ENCODE measurements around the gene MYO3B.

DNA sequence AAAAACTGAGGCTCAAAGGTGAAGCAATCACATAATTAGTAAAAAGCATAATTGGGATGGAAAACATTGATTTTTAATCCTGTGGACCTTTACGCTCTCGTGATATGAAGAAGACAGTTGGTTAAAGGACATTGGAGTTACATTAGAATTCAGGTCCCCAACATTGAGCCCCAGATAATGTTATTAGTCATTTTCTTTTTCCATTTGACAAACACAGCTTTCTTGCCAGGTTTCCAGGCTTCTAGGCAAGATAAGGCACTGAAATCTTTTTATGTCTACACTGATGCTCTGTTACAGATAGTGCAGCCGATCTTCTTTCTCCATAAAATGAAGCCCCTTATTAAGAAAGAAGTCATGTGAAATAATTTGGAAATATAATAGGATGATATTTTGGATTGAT, 38.5 kb downstream of the MYO3B start:
- TF ChIP-seq, protein P1, sequence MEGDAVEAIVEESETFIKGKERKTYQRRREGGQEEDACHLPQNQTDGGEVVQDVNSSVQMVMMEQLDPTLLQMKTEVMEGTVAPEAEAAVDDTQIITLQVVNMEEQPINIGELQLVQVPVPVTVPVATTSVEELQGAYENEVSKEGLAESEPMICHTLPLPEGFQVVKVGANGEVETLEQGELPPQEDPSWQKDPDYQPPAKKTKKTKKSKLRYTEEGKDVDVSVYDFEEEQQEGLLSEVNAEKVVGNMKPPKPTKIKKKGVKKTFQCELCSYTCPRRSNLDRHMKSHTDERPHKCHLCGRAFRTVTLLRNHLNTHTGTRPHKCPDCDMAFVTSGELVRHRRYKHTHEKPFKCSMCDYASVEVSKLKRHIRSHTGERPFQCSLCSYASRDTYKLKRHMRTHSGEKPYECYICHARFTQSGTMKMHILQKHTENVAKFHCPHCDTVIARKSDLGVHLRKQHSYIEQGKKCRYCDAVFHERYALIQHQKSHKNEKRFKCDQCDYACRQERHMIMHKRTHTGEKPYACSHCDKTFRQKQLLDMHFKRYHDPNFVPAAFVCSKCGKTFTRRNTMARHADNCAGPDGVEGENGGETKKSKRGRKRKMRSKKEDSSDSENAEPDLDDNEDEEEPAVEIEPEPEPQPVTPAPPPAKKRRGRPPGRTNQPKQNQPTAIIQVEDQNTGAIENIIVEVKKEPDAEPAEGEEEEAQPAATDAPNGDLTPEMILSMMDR (IDR thresholded peaks at IDR 0.05): no peak
- TF ChIP-seq POLR2A (IDR thresholded peaks at IDR 0.05): no peak
